CD8-positive, alpha-beta memory T cell (primary cell): ENCODE measurements around the gene MAMDC4. TPM values are rescaled to one million over a fixed set of nuclear protein-coding genes. Genes with fewer than 3 reads are reported as not detected.
"Not testable (repeated sequence)": the region's sequence is repeated elsewhere in the genome, so short reads cannot be mapped to it uniquely, and the experiment has no call there.

Experiments used
- CTCF ChIA-PET: fragments of 350-600 bp; sonication (Branson Sonifier 250); formaldehyde crosslinking; loops from one replicate; lab custom pipeline; 2021; ENCODE audit warnings: antibody characterized with exemption; lab: Charles Lee
- POLR2A ChIA-PET: fragments of 350-600 bp; sonication (Branson Sonifier 250); formaldehyde crosslinking; loops from one replicate; lab custom pipeline; 2021; ENCODE audit warnings: antibody characterized with exemption; lab: Charles Lee
- DNase-seq, 5 donors: peaks; one replicate each; pipeline versions ENCODE4 v3.0.0 to v3.0.0-alpha.2; 2020 to 2022; ENCODE audit warnings: mixed read lengths in 1 of 5
- H3K27ac ChIP-seq: one replicate; pipeline ENCODE4 v1.7.0; 2013; ENCODE audit warnings: low read depth, mild to moderate bottlenecking, low read length, moderate library complexity
- H3K27me3 ChIP-seq: 2 replicates; pipeline ENCODE4 v1.7.0; 2013; ENCODE audit warnings: low read length, mild to moderate bottlenecking; ENCODE audit not compliant: insufficient read depth, poor library complexity, severe bottlenecking
- H3K36me3 ChIP-seq: 2 replicates; pipeline ENCODE4 v1.7.0; 2013; ENCODE audit warnings: mild to moderate bottlenecking, low read length, moderate library complexity; ENCODE audit not compliant: insufficient read depth
- H3K4me1 ChIP-seq: 2 replicates; pipeline ENCODE4 v1.7.0; 2013; ENCODE audit warnings: mild to moderate bottlenecking, low read length, moderate library complexity; ENCODE audit not compliant: insufficient read depth
- H3K4me3 ChIP-seq: 2 replicates; pipeline ENCODE4 v1.7.0; 2013; ENCODE audit warnings: mild to moderate bottlenecking, low read length
- H3K9me3 ChIP-seq: 2 replicates; pipeline ENCODE4 v1.7.0; 2013; ENCODE audit warnings: mild to moderate bottlenecking, low read length
- H3K27ac Mint-ChIP-seq, 8 donors: one replicate each; pipeline ENCODE4 v1.8.0; 2020 to 2021; ENCODE audit warnings: mixed read lengths in 8 of 8, mild to moderate bottlenecking in 6 of 8, inconsistent platforms in 3 of 8, moderate library complexity in 3 of 8
- H3K27me3 Mint-ChIP-seq, 2 donors: one replicate each; pipeline ENCODE4 v1.8.0; 2020 to 2021; ENCODE audit warnings: mixed read lengths in 2 of 2, mild to moderate bottlenecking in 1 of 2, moderate library complexity in 1 of 2
- H3K36me3 Mint-ChIP-seq, 3 donors: one replicate each; pipeline ENCODE4 v1.8.0; 2020 to 2021; ENCODE audit warnings: mixed read lengths in 3 of 3, inconsistent platforms in 1 of 3, mild to moderate bottlenecking in 1 of 3
- H3K4me1 Mint-ChIP-seq, 3 donors: one replicate each; pipeline ENCODE4 v1.8.0; 2020 to 2021; ENCODE audit warnings: mixed read lengths in 3 of 3, inconsistent platforms in 1 of 3, mild to moderate bottlenecking in 1 of 3
- H3K4me3 Mint-ChIP-seq, 7 donors: one replicate each; pipeline ENCODE4 v1.8.0; 2020 to 2021; ENCODE audit warnings: mixed read lengths in 7 of 7, mild to moderate bottlenecking in 6 of 7, moderate library complexity in 4 of 7, inconsistent platforms in 2 of 7
- H3K9me3 Mint-ChIP-seq, 5 donors: one replicate each; pipeline ENCODE4 v1.8.0; 2020 to 2022; ENCODE audit warnings: mixed read lengths in 5 of 5, mild to moderate bottlenecking in 3 of 5, moderate library complexity in 2 of 5, inconsistent platforms in 1 of 5
- polyA plus RNA-seq: library from polyadenylated mRNA; unstranded; fragments of 300-500 nt; fragmentation: Illumina TruSeq; gene quantifications from one replicate; pipeline ENCODE4 v1.2.3, GENCODE V29; 2021
- total RNA-seq, 2 experiments: library from RNA; stranded (reverse); gene quantifications; one replicate each; pipeline ENCODE4 v1.2.3, GENCODE V29; 2021

MAMDC4 gene
- total and polyA plus RNA-seq, 3 experiments from 2014 or later: 12.2 to 12.9 TPM; not detected in 1

GRCh38 chr9:136843159-136843800 lies 8.9 kb upstream of the MAMDC4 start:
- peaks cover 23% of the 10 kb centered on the region for H3K4me1 ChIP-seq
- H3K27me3 ChIP-seq, H3K27ac ChIP-seq, H3K4me3 ChIP-seq, DNase-seq, H3K9me3 ChIP-seq, H3K9me3 Mint-ChIP-seq, H3K36me3 ChIP-seq: not testable (repeated sequence)
- Mint-ChIP-seq H3K36me3 (peaks cover 0 to 16% (median 0%) of the 10 kb centered on the region in 3 donors), H3K4me1 (peaks cover 8 to 33% (median 20%) of the 10 kb centered on the region in 3 donors), H3K4me3 (peak overlapping the region; percentile 75 to 89 (median 81)), H3K27me3 (peaks cover 11 to 21% of the 10 kb centered on the region in 2 donors), H3K27ac (peak overlapping the region in 7 of 8 donors; percentile 50 to 83 (median 57))
- CTCF ChIA-PET: interaction anchor here (0.8 to 4.9 kb wide), 22 partner anchors 8 to 234 kb away, joined by 3 to 45 read pairs (median 8); partner anchors contain the start of genes CLIC3, MAMDC4, NPDC1 and RABL6
- POLR2A ChIA-PET: interaction anchor here (0.8 to 2.2 kb wide), 4 partner anchors 23 to 156 kb away, joined by 3 to 9 read pairs (median 4); partner anchors contain the start of gene EDF1

DNA sequence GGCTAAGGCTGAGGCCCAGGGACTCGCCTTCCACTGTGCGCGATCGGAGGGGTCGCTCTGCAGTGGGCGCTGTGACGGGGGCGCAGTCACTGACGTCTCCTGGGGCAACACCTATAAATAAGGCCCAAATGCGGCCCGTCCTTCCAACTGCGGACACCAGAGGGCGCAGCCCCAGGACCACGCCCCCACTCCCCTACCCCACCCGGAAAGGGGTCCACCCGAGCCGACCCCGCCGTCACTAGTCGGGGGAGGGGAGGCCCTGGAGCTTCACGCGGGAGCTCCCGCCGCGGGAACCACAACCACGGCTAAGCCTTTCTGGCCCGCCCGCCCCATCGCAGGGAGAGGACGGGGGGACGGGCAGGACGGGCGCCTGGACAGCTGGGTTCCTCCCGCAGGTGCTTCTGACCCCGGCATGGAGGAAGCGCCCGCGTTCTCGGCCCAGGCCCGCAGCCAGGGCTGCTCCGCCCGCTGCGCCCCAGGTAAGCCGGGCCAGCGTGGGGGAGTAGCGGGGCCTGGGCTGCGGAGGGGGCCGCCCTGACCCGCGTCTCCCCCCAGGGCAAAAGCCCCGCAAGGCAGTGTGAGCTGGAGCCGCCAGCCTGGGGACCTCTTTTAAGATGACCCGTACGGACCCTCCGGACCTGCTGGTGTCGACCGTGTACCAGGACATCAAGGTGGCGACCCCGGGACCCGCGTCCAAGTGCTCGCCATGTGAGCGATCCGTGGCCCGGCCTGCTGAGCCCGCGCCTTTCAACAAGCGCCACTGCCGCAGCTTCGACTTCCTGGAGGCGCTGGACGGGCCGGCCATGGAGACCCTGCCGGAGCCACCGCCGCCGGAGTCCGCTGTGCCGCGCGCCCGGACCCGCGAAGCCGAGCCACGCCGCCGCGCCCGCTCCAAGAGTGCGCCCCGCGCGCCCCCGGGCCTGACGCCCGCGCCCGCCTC lies 8.1 kb upstream of the MAMDC4 start:
- H3K27me3 ChIP-seq, H3K9me3 Mint-ChIP-seq, H3K9me3 ChIP-seq, H3K27ac ChIP-seq, H3K4me3 ChIP-seq, H3K36me3 ChIP-seq: not testable (repeated sequence)
- CTCF ChIA-PET: interaction anchor here (0.8 to 4.9 kb wide), 13 partner anchors 16 to 191 kb away, joined by 3 to 45 read pairs (median 9); partner anchors contain the start of genes RABL6 and TRAF2
- POLR2A ChIA-PET: interaction anchor here (1.1 to 2.2 kb wide), 2 partner anchors 42 to 44 kb away, joined by 4 to 9 read pairs; no protein-coding TSS in a partner anchor
- Mint-ChIP-seq H3K27ac (peak overlapping the region in 6 of 8 donors; percentile 50 to 83 (median 60)), H3K4me3 (peak overlapping the region; percentile 75 to 89 (median 81)), H3K4me1 (peaks cover 8 to 35% (median 21%) of the 10 kb centered on the region in 3 donors), H3K36me3 (peaks cover 0 to 13% (median 0%) of the 10 kb centered on the region in 3 donors), H3K27me3 (peaks cover 11 to 24% of the 10 kb centered on the region in 2 donors)
- DNase-seq: peak; percentile 44 to 78 (median 49)
- H3K4me1 ChIP-seq: peaks cover 23% of the 10 kb centered on the region

GRCh38 chr9:136844761-136845464 lies 7.2 kb upstream of the MAMDC4 start:
- Mint-ChIP-seq H3K36me3 (peaks cover 0 to 10% (median 0%) of the 10 kb centered on the region in 3 donors), H3K4me3 (peak overlapping the region in 5 of 7 donors; percentile 36 to 66 (median 44)), H3K4me1 (peaks cover 8 to 40% (median 24%) of the 10 kb centered on the region in 3 donors), H3K27me3 (peaks cover 11 to 27% of the 10 kb centered on the region in 2 donors), H3K27ac (peak overlapping the region in 2 of 8 donors; percentile 34 to 75), H3K9me3 (peaks cover 0 to 3% (median 0%) of the 10 kb centered on the region in 5 donors)
- no peaks in the 10 kb centered on the region for H3K9me3 ChIP-seq
- peaks cover 26% of the 10 kb centered on the region for H3K4me1 ChIP-seq
- DNase-seq: no peak
- CTCF ChIA-PET: interaction anchor here (0.8 to 4.9 kb wide), 7 partner anchors 21 to 190 kb away, joined by 3 to 45 read pairs (median 4); partner anchors contain the start of gene PAXX
- no peak overlapping the region for H3K27ac ChIP-seq
- H3K4me3 ChIP-seq: no peak overlapping the region
- no peaks in the 10 kb centered on the region for H3K36me3 ChIP-seq
- POLR2A ChIA-PET: interaction anchor here (1.1 kb wide), 1 partner anchor 99 kb away, joined by 3 read pairs; the partner anchor contains the start of gene FBXW5
- H3K27me3 ChIP-seq: peaks cover 4% of the 10 kb centered on the region

DNA sequence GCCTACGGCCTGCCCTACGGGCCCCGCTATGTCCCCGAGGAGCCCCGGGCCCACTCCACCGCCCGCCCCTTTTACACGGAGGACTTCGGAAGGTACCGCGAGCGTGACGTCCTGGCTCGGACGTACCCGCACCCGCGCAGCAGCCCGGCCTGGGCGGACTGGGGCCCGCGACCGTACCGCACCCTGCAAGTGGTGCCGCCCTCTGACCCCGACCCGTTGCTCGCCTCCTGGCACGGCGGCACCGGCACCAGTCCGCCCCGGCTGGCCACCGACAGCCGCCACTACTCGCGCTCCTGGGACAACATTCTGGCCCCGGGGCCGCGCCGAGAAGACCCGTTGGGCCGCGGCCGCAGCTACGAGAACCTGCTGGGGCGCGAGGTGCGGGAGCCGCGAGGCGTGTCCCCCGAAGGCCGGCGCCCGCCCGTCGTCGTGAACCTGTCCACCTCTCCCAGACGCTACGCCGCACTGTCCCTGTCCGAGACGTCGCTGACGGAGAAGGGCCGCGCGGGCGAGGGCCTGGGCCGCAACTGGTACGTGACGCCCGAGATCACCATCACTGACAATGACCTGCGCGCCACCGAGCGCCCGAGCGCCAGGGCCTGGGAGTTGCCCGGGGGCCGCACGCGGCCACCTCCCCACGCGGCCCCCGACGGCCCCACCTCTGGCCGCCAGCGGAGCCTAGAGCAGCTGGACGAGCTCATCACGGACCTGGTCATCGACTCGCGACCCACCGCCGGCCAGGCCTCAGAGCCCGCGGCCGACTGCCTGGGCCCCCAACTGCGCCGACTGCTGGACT lies 6.5 kb upstream of the MAMDC4 start:
- ChIA-PET POLR2A (interaction anchor here (1.1 kb wide), 1 partner anchor 99 kb away, joined by 3 read pairs; the partner anchor contains the start of gene FBXW5), CTCF (interaction anchor here (0.8 to 4.9 kb wide), 4 partner anchors 22 to 182 kb away, joined by 3 to 23 read pairs (median 4); partner anchors contain the start of gene PAXX)
- peaks cover 0 to 3% (median 0%) of the 10 kb centered on the region in 5 donors for H3K9me3 Mint-ChIP-seq
- no peak overlapping the region for H3K4me3 ChIP-seq
- H3K36me3 ChIP-seq: no peaks in the 10 kb centered on the region
- peaks cover 4% of the 10 kb centered on the region for H3K27me3 ChIP-seq
- H3K36me3 Mint-ChIP-seq: peaks cover 0 to 7% (median 0%) of the 10 kb centered on the region in 3 donors
- H3K27ac Mint-ChIP-seq: peak overlapping the region in 2 of 8 donors; percentile 34 to 75
- H3K4me1 Mint-ChIP-seq: peaks cover 8 to 40% (median 21%) of the 10 kb centered on the region in 3 donors
- peak overlapping the region in 5 of 7 donors; percentile 36 to 66 (median 44) for H3K4me3 Mint-ChIP-seq
- DNase-seq: no peak
- H3K4me1 ChIP-seq: peaks cover 32% of the 10 kb centered on the region
- H3K27me3 Mint-ChIP-seq: peaks cover 11 to 27% of the 10 kb centered on the region in 2 donors
- no peaks in the 10 kb centered on the region for H3K9me3 ChIP-seq
- H3K27ac ChIP-seq: no peak overlapping the region

DNA sequence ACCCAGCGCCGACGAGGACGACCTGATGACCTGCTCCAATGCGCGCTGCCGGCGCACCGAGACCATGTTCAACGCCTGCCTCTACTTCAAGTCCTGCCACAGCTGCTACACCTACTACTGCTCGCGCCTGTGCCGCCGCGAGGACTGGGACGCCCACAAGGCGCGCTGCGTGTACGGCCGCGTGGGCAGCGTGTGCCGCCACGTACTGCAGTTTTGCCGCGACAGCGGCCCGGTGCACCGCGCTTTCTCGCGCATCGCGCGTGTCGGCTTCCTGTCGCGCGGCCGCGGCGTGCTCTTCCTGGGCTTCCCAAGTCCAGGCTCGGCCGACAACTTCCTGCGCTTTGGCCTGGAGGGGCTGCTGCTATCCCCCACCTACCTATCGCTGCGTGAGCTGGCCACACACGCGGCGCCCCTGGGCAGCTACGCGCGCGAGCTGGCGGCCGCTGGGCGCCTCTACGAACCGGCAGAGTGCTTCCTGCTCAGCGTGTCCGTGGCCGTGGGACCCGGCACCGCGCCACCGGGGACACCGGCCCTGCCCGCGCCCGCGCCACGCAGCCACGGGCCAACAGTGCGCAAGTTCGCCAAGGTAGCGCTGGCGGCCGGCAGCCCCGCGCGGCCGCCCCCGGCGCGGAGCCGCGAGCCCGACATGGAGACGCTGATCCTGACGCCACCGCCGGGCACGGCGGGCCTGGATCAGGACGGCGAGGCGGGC lies 5.6 kb upstream of the MAMDC4 start:
- H3K27ac Mint-ChIP-seq: peak overlapping the region in 1 of 8 donors; percentile 65
- H3K4me3 Mint-ChIP-seq: peak overlapping the region in 5 of 7 donors; percentile 3 to 72 (median 55)
- no peak for DNase-seq
- peaks cover 11 to 27% of the 10 kb centered on the region in 2 donors for H3K27me3 Mint-ChIP-seq
- H3K9me3 Mint-ChIP-seq: peaks cover 0 to 3% (median 0%) of the 10 kb centered on the region in 5 donors
- Histone ChIP-seq H3K36me3 (no peaks in the 10 kb centered on the region), H3K9me3 (no peaks in the 10 kb centered on the region), H3K4me1 (peaks cover 30% of the 10 kb centered on the region), H3K4me3 (no peak overlapping the region), H3K27ac (no peak overlapping the region), H3K27me3 (peaks cover 4% of the 10 kb centered on the region)
- ChIA-PET POLR2A (no interaction called here), CTCF (interaction anchor here (0.6 to 1.3 kb wide), 2 partner anchors 35 to 189 kb away, joined by 3 read pairs; no protein-coding TSS in a partner anchor)
- peaks cover 0 to 7% (median 0%) of the 10 kb centered on the region in 3 donors for H3K36me3 Mint-ChIP-seq
- peaks cover 8 to 40% (median 21%) of the 10 kb centered on the region in 3 donors for H3K4me1 Mint-ChIP-seq

- Mint-ChIP-seq H3K36me3 (peaks cover 0 to 5% (median 0%) of the 10 kb centered on the region in 3 donors), H3K4me1 (peaks cover 5 to 37% (median 18%) of the 10 kb centered on the region in 3 donors), H3K27ac (peak overlapping the region in 6 of 8 donors; percentile 61 to 88 (median 84)), H3K4me3 (peak overlapping the region; percentile 80 to 92 (median 89)), H3K27me3 (peaks cover 11 to 27% of the 10 kb centered on the region in 2 donors), H3K9me3 (peaks cover 0 to 3% (median 0%) of the 10 kb centered on the region in 5 donors)
- Histone ChIP-seq H3K27me3 (peaks cover 4% of the 10 kb centered on the region), H3K9me3 (no peaks in the 10 kb centered on the region), H3K4me1 (peaks cover 23% of the 10 kb centered on the region), H3K4me3 (peak overlapping the region; percentile 74), H3K36me3 (no peaks in the 10 kb centered on the region), H3K27ac (peak overlapping the region; percentile 81)
- DNase-seq: no peak
- ChIA-PET POLR2A (no interaction called here), CTCF (interaction anchor here (0.6 to 1.3 kb wide), 4 partner anchors 34 to 239 kb away, joined by 3 to 4 read pairs (median 3); partner anchors contain the start of gene MAN1B1)
These were observed 4.9 kb upstream of the MAMDC4 start for GRCh38 chr9:136847088-136847825.
